ENCODE measurements around the gene ZNF688.

DNA sequence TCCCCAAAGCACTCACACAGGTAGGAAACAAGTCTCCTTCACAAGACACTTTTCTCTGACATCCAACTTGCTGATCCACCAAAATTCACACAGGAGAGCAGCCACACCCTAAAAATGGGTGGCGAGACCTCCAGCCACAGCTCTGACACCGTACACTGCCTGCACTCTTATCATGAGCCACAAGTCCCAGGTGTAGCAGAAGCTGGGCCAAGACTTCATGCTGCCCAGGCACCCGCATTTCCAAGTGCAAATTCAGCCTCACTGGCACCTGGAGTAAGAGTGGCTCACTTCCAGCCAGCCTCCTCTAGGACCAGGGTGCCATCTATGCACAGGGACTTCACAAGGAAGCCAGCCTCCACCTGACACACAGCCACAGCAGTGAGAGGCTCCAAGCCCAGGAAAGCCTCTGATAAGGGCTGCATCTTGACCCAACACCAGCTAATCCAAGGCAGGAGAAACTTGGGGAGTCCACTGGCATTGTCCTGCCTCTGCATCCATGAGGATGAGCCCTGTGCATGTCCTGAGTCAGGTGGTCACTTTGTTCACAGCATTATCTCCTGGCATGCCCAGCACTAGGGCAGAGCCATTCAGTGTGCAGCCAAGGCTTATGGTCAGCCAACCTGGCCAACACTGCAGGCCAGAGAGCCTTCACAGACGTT lies 42.6 kb downstream of the ZNF688 start:
- no peak for TF ChIP-seq POLR2A (IDR thresholded peaks at IDR 0.05)
- TF ChIP-seq, protein P1, sequence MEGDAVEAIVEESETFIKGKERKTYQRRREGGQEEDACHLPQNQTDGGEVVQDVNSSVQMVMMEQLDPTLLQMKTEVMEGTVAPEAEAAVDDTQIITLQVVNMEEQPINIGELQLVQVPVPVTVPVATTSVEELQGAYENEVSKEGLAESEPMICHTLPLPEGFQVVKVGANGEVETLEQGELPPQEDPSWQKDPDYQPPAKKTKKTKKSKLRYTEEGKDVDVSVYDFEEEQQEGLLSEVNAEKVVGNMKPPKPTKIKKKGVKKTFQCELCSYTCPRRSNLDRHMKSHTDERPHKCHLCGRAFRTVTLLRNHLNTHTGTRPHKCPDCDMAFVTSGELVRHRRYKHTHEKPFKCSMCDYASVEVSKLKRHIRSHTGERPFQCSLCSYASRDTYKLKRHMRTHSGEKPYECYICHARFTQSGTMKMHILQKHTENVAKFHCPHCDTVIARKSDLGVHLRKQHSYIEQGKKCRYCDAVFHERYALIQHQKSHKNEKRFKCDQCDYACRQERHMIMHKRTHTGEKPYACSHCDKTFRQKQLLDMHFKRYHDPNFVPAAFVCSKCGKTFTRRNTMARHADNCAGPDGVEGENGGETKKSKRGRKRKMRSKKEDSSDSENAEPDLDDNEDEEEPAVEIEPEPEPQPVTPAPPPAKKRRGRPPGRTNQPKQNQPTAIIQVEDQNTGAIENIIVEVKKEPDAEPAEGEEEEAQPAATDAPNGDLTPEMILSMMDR (IDR thresholded peaks at IDR 0.05) = no peak

Measured in right lobe of liver (tissue), 4 donors.